Skeletal muscle tissue (tissue), 4 donors: Measurements from ENCODE around the gene PPP1R9A. TPM values are rescaled to one million over a fixed set of nuclear protein-coding genes. Genes with fewer than 3 reads are reported as not detected.

ENCODE experiments used
- H3K27ac ChIP-seq: one replicate; pipeline ENCODE4 v1.7.0; 2013; ENCODE audit warnings: mild to moderate bottlenecking, low read depth, low read length, inconsistent platforms
- H3K27me3 ChIP-seq, 3 donors: one replicate each; pipeline ENCODE4 v1.7.0; 2013; ENCODE audit warnings: low read length in 3 of 3; ENCODE audit not compliant: control insufficient read depth in 3 of 3, insufficient read depth in 3 of 3
- H3K36me3 ChIP-seq, 3 donors: one replicate each; pipeline ENCODE4 v1.7.0; 2013; ENCODE audit warnings: low read length in 3 of 3; ENCODE audit not compliant: control insufficient read depth in 3 of 3, insufficient read depth in 3 of 3
- H3K4me1 ChIP-seq, 3 donors: one replicate each; pipeline ENCODE4 v1.7.0; 2013; ENCODE audit warnings: low read length in 3 of 3, mild to moderate bottlenecking in 3 of 3; ENCODE audit not compliant: control insufficient read depth in 3 of 3, insufficient read depth in 3 of 3
- H3K4me3 ChIP-seq, 3 donors: one replicate each; pipeline ENCODE4 v1.7.0; 2013; ENCODE audit warnings: low read length in 3 of 3
- H3K9ac ChIP-seq, 3 donors: one replicate each; pipeline ENCODE4 v1.7.0; 2013; ENCODE audit warnings: low read length in 3 of 3, mild to moderate bottlenecking in 3 of 3, moderate library complexity in 2 of 3, low read depth in 1 of 3
- H3K9me3 ChIP-seq, 3 donors: one replicate each; pipeline ENCODE4 v1.7.0; 2013; ENCODE audit warnings: low read length in 3 of 3; ENCODE audit not compliant: control insufficient read depth in 3 of 3
- total RNA-seq: library from RNA; depleted of rRNA; stranded (reverse); fragments of >200 nt; gene quantifications from one replicate; pipeline ENCODE4 v1.2.3, GENCODE V29; 2014
- donor health status: Osteomylitis.

Gene PPP1R9A
- total RNA-seq, 1 donor from 2014 or later = 42.3 TPM

DNA sequence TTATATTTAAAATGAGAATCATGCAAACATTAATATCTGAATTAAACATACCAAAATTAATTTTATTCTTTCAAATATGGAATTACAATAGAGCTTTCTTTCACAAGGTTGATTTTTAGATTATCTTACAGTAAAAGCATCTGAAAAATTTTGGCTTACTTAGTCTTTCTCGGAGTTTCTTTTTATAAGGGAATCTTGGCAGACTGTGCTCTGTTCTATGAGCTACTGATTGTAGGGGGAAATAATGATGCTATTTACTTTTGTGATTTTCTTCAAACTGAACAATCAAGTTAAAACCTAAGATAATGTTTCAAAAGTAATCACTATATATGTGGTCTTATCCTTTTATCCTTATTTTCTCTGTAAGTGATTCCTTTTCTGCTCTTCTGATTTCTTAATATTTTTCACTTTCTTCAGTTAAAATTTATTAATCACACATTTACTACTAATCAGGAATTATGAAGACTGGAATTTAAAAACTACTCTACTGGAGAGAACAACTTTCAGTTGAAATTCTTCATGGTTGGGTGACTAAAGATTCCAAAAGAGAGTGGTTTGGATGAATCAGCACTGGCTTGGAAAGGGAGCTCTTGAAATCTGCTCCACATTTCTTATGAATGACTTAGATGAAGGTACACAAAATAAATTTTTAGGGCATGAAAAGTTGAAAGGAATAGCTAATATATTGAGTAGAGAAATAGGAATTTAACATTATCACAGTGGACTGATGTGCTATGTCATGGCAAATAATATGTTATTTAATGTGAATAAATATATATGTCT is 103.9 kb downstream of the PPP1R9A start:
- Histone ChIP-seq H3K36me3 (no peaks in the 10 kb centered on the region), H3K9me3 (no peaks in the 10 kb centered on the region), H3K9ac (no peak overlapping the region), H3K4me3 (no peak overlapping the region), H3K27me3 (no peaks in the 10 kb centered on the region), H3K4me1 (no peaks in the 10 kb centered on the region), H3K27ac (no peak overlapping the region)

DNA sequence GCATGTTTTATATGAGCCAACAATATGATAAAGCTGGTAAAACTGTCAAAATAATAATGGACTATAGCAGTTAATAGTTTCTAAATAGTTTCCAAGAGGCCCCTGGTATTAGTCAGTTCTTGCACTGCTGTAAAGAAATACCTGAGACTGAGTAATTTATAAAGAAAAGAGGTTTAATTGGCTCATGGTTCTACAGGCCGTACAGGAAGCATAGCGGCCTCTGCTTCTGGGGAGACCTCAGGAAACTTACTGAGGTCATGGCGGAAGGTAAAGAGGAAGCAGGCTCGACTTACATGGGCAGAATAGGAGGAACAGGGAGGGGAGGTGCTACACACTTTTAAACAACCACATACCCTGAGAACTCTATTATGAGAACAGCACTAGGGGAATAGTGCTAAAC is 104.6 kb downstream of the PPP1R9A start:
- Histone ChIP-seq H3K27me3 (no peaks in the 10 kb centered on the region), H3K4me1 (no peaks in the 10 kb centered on the region), H3K27ac (no peak overlapping the region), H3K36me3 (no peaks in the 10 kb centered on the region), H3K4me3 (no peak overlapping the region), H3K9ac (no peak overlapping the region), H3K9me3 (no peaks in the 10 kb centered on the region)

DNA sequence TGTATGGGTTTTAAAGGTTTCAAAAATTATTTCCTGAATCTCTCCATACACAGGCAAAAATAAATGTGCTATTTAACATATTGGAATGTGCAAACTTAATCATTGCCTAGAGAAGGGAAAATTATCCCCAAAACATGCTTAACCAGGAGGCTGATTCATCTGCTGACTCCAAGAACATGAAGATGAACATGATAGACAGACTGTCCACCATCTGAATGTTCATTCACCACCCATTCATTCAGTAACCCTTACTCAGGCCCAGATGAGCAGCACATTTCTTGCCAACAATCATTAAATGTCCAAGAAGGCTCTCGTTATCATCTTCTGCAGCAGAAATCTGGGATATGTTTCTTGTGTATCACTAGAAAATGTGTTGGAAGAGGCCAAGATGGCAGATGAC is 110.6 kb downstream of the PPP1R9A start:
- no peak overlapping the region for H3K4me3 ChIP-seq
- no peaks in the 10 kb centered on the region for H3K36me3 ChIP-seq
- no peaks in the 10 kb centered on the region for H3K4me1 ChIP-seq
- H3K27me3 ChIP-seq = no peaks in the 10 kb centered on the region
- no peak overlapping the region for H3K27ac ChIP-seq
- no peaks in the 10 kb centered on the region for H3K9me3 ChIP-seq
- H3K9ac ChIP-seq = no peak overlapping the region

DNA sequence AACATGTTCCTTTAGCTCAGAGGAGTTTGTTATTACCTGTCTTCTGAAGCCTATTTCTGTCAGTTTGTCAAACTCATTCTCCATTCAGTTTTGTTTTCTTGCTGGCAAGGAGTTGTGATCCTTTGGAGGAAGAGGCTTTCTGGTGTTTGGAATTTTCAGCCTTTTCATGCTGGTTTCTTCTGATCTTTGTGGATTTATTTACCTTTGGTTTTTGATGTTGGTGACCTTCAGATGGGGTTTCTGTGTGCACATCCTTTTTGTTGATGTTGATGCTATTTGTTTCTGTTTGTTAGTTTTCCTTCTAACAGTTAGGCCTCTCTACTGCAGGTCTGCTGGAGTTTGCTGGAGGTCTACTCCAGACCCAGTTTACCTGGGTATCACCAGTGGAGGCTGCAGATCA is 118.6 kb downstream of the PPP1R9A start:
- H3K9ac ChIP-seq = no peak overlapping the region
- H3K4me3 ChIP-seq = no peak overlapping the region
- no peaks in the 10 kb centered on the region for H3K36me3 ChIP-seq

DNA sequence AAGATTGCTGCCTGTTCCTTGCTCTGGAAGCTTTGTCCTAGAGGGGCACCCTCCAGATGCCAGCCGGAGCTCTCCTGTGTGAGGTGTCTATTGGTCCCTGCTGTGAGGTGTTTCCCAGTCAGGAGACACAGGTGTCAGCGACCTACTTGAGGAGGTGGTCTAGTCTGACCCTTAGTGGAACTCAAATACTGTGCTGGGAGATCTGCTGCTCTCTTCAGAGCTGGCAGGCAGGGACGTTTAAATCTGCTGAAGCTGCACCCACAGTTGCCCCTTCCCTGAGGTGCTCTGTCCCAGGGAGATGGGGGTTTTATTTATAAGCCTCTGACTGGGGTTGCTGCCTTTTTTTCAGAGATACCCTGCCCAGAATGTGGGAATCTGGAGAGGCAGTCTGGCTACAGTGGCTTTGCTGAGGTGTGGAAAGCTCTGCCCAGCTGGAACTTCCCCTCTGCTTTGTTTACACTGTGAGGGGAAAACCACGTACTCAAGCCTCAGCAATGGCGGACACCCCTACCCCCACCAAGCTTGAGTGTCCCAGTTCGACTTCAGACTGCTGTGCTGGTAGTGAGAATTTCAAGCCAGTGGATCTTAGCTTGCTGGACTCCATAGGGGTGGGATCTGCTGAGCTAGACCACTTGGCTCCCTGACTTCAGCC is 119.2 kb downstream of the PPP1R9A start:
- Histone ChIP-seq H3K27me3 (no peaks in the 10 kb centered on the region), H3K9ac (no peak overlapping the region), H3K27ac (no peak overlapping the region), H3K36me3 (no peaks in the 10 kb centered on the region), H3K4me3 (no peak overlapping the region), H3K4me1 (no peaks in the 10 kb centered on the region), H3K9me3 (peaks cover 0 to 7% (median 2%) of the 10 kb centered on the region in 3 donors)

More for the DNA sequence above, 118.6 kb downstream of the PPP1R9A start:
- H3K9me3 ChIP-seq = peaks cover 0 to 7% (median 2%) of the 10 kb centered on the region in 3 donors
- no peaks in the 10 kb centered on the region for H3K27me3 ChIP-seq
- H3K27ac ChIP-seq = no peak overlapping the region
- H3K4me1 ChIP-seq = no peaks in the 10 kb centered on the region

DNA sequence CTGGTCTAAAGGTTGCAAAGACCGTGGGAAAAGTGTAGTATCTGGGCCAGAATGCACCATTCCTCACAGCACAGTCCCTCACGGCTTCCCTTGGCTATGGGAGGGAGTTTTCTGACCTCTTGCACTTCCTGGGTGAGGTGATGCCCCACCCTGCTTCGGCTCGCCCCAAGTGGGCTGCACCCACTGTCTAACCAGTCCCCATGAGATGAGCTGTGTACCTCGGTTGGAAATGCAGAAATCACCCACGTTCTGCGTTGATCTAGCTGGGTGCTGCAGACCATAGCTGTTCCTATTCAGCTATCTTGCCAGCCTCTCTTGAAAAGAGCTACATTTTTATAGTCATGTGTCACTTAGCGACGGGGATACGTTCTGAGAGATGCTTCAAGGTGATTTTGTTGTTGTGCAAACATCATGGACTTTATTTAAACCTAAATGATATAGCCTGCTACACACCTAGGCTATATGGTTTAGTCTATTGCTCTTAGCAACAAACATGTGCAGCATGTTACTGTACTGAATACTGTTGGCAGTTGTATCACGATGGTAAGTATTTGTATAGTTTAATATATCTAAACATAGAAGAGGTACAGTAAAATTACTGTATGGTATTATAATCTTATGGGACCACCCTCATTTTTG is 120.0 kb downstream of the PPP1R9A start:
- Histone ChIP-seq H3K4me1 (no peaks in the 10 kb centered on the region), H3K9me3 (peaks cover 0 to 7% (median 2%) of the 10 kb centered on the region in 3 donors), H3K27me3 (no peaks in the 10 kb centered on the region), H3K4me3 (no peak overlapping the region), H3K36me3 (no peaks in the 10 kb centered on the region), H3K9ac (no peak overlapping the region), H3K27ac (no peak overlapping the region)

DNA sequence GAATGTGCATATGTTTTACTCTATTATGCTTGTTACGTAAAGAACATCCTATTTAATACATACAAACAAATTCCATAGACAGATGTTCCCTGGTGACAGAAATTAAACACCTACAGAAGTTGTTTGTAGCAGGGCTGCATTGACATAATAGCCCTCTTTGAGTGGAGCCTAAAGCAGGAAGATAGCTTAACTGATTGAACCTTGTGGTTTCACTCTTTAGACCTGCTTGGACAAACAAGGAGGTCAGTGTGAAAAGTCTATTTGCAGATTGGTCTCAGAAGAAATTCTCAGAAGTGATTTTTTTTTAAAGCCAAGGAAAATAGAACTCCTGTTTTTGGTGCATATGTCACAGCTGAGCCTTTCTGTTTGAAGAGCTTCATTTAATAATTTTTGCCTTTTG is 121.3 kb downstream of the PPP1R9A start:
- H3K36me3 ChIP-seq = no peaks in the 10 kb centered on the region
- H3K4me1 ChIP-seq = no peaks in the 10 kb centered on the region
- no peak overlapping the region for H3K4me3 ChIP-seq
- no peaks in the 10 kb centered on the region for H3K27me3 ChIP-seq
- no peak overlapping the region for H3K27ac ChIP-seq
- peaks cover 0 to 7% (median 2%) of the 10 kb centered on the region in 3 donors for H3K9me3 ChIP-seq
- H3K9ac ChIP-seq = no peak overlapping the region

DNA sequence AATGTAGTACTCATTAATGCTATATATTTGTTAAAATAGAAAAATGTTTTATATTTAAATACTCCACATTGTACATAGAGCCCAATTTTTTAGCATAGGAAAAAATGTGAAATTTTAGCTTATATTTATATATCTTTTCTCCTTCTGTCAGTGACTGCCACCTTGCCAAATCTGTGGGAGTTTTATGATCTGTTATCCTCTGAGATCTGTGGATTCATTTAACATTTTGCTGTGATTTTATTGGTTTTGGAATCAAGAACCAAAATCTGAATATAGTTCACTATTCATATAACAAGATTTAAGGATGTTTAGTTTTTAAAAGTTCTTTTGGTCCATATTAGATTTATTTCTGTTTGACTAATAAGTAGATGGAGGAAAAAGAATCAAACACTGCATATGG is 127.9 kb downstream of the PPP1R9A start:
- Histone ChIP-seq H3K27ac (no peak overlapping the region), H3K27me3 (no peaks in the 10 kb centered on the region), H3K4me1 (no peaks in the 10 kb centered on the region), H3K4me3 (no peak overlapping the region), H3K9me3 (no peaks in the 10 kb centered on the region), H3K9ac (no peak overlapping the region), H3K36me3 (no peaks in the 10 kb centered on the region)

DNA sequence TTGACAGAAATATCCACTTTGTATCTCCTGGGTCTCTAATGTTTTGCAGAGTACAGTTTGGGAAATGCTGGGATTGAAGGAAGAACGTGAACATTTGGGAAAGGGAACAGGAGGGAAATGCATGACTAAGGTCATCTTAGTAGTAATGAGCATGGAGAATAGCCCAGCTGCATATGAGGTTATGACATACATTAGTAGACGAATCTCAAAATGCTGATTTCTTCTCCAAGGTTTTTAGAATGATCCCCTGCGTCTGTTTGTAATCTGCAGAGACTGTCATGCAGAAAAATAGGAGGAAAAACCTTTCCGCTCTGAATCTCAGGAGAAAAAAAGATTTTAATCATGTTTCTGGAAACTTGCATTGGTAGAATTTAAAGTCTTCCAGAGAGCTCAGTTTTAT is 133.6 kb downstream of the PPP1R9A start:
- Histone ChIP-seq H3K36me3 (no peaks in the 10 kb centered on the region), H3K27me3 (no peaks in the 10 kb centered on the region), H3K9me3 (no peaks in the 10 kb centered on the region), H3K27ac (no peak overlapping the region), H3K4me3 (no peak overlapping the region), H3K9ac (no peak overlapping the region), H3K4me1 (no peaks in the 10 kb centered on the region)
